ENCODE measurements around the gene AFF2.

Gene AFF2

DNA sequence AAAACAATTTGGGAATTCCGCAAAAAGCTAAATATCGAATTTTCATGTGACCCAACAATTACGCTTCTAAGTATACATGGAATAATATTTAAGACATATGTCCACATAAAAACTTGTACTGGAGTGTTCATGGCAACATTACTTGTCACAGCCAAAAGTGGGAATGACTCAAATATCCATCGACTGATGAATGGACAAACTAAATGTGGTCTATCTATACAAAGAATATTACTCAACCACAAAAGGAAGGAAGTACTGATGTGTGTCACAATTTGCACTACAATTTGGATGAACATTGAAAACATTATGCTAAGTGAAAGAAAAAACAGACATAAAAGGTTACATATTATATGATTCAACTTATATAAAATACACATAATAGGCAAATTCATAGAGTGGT is 71.9 kb downstream of the AFF2 start:
- Histone ChIP-seq H3K9me3 (replicated peaks in 1 of 2; ENCODE audit: control insufficient read depth in 2 of 2, insufficient read depth in 1 of 2, low read depth in 1 of 2, low read length in 2 of 2) (no peaks in the 10 kb centered on the region), H2BK5ac (ENCODE audit: low read length) (no peak overlapping the region), H3K23ac (ENCODE audit: low read depth, low read length, poor library complexity) (no peak overlapping the region), H3K79me1 (ENCODE audit: low read depth, low read length) (no peaks in the 10 kb centered on the region), H3K4me1 (ENCODE audit: control insufficient read depth in 2 of 2, insufficient read depth in 1 of 2, low read depth in 1 of 2, low read length in 2 of 2) (no peaks in the 10 kb centered on the region), H3K4ac (ENCODE audit: low read length) (no peak overlapping the region), H2BK12ac (ENCODE audit: low read length) (no peak overlapping the region), H3K18ac (ENCODE audit: low read length) (no peak overlapping the region), H2BK120ac (ENCODE audit: low read depth, low read length) (no peak overlapping the region), H4K8ac (ENCODE audit: low read depth, low read length) (no peak overlapping the region), H3K9ac (ENCODE audit: low read depth, low read length, poor library complexity) (no peak overlapping the region), H3K36me3 (replicated peaks in 1 of 2; ENCODE audit: control insufficient read depth in 2 of 2, insufficient read depth in 2 of 2, low read length in 2 of 2) (no peaks in the 10 kb centered on the region), H3K27ac (replicated peaks; ENCODE audit: low read length) (no peak overlapping the region), H3K14ac (ENCODE audit: low read length) (no peak overlapping the region), H2BK15ac (ENCODE audit: low read length) (no peak overlapping the region), H3K27me3 (ENCODE audit: control insufficient read depth in 3 of 3, insufficient read depth in 3 of 3, low read depth in 1 of 3, low read length in 3 of 3) (no peaks in the 10 kb centered on the region), H3K4me3 (ENCODE audit: low read length in 2 of 2) (no peak overlapping the region), H2AK5ac (ENCODE audit: low read depth, low read length) (no peak overlapping the region), H3K4me2 (ENCODE audit: insufficient read depth, low read length, poor library complexity, severe bottlenecking) (no peak overlapping the region), H2AFZ (ENCODE audit: low read length) (no peak overlapping the region), H4K91ac (ENCODE audit: low read depth, low read length, poor library complexity) (no peak overlapping the region)
- no peak for DNase-seq (ENCODE audit: low spot score)
- WGBS, 2 donors (ENCODE audit: extremely low coverage in 2 of 2, insufficient read length in 2 of 2, insufficient replicate concordance in 1 of 2): no CpG with 5 or more reads among the region's 4 CpGs

GRCh38 chrX:148573119-148573518 is 72.7 kb downstream of the AFF2 start:
- Histone ChIP-seq H3K18ac (ENCODE audit: low read length) (no peak overlapping the region), H3K14ac (ENCODE audit: low read length) (no peak overlapping the region), H3K27ac (replicated peaks; ENCODE audit: low read length) (no peak overlapping the region), H3K79me1 (ENCODE audit: low read depth, low read length) (no peaks in the 10 kb centered on the region), H3K9ac (ENCODE audit: low read depth, low read length, poor library complexity) (no peak overlapping the region), H3K27me3 (ENCODE audit: control insufficient read depth in 3 of 3, insufficient read depth in 3 of 3, low read depth in 1 of 3, low read length in 3 of 3) (no peaks in the 10 kb centered on the region), H3K36me3 (replicated peaks in 1 of 2; ENCODE audit: control insufficient read depth in 2 of 2, insufficient read depth in 2 of 2, low read length in 2 of 2) (no peaks in the 10 kb centered on the region), H4K91ac (ENCODE audit: low read depth, low read length, poor library complexity) (no peak overlapping the region), H3K4me2 (ENCODE audit: insufficient read depth, low read length, poor library complexity, severe bottlenecking) (no peak overlapping the region), H3K23ac (ENCODE audit: low read depth, low read length, poor library complexity) (no peak overlapping the region), H2BK5ac (ENCODE audit: low read length) (no peak overlapping the region), H2BK120ac (ENCODE audit: low read depth, low read length) (no peak overlapping the region), H3K4me3 (ENCODE audit: low read length in 2 of 2) (no peak overlapping the region), H3K4ac (ENCODE audit: low read length) (no peak overlapping the region), H2BK12ac (ENCODE audit: low read length) (no peak overlapping the region), H2AK5ac (ENCODE audit: low read depth, low read length) (no peak overlapping the region), H2AFZ (ENCODE audit: low read length) (no peak overlapping the region), H2BK15ac (ENCODE audit: low read length) (no peak overlapping the region), H3K9me3 (replicated peaks in 1 of 2; ENCODE audit: control insufficient read depth in 2 of 2, insufficient read depth in 1 of 2, low read depth in 1 of 2, low read length in 2 of 2) (no peaks in the 10 kb centered on the region), H4K8ac (ENCODE audit: low read depth, low read length) (no peak overlapping the region), H3K4me1 (ENCODE audit: control insufficient read depth in 2 of 2, insufficient read depth in 1 of 2, low read depth in 1 of 2, low read length in 2 of 2) (no peaks in the 10 kb centered on the region)
- DNase-seq (ENCODE audit: low spot score): no peak
- WGBS, 2 donors (ENCODE audit: extremely low coverage in 2 of 2, insufficient read length in 2 of 2, insufficient replicate concordance in 1 of 2): no CpG with 5 or more reads among the region's 4 CpGs

- H3K14ac ChIP-seq (ENCODE audit: low read length): no peak overlapping the region
- DNase-seq (ENCODE audit: low spot score): no peak
- no peak overlapping the region for H3K9ac ChIP-seq (ENCODE audit: low read depth, low read length, poor library complexity)
- no peak overlapping the region for H3K4ac ChIP-seq (ENCODE audit: low read length)
- no peak overlapping the region for H2AFZ ChIP-seq (ENCODE audit: low read length)
- H2AK5ac ChIP-seq (ENCODE audit: low read depth, low read length): no peak overlapping the region
- H2BK5ac ChIP-seq (ENCODE audit: low read length): no peak overlapping the region
- H3K27me3 ChIP-seq (ENCODE audit: control insufficient read depth in 3 of 3, insufficient read depth in 3 of 3, low read depth in 1 of 3, low read length in 3 of 3): no peaks in the 10 kb centered on the region
- H3K36me3 ChIP-seq (replicated peaks in 1 of 2; ENCODE audit: control insufficient read depth in 2 of 2, insufficient read depth in 2 of 2, low read length in 2 of 2): no peaks in the 10 kb centered on the region
- H3K27ac ChIP-seq (replicated peaks; ENCODE audit: low read length): no peak overlapping the region
- no peak overlapping the region for H2BK120ac ChIP-seq (ENCODE audit: low read depth, low read length)
- no peak overlapping the region for H3K4me3 ChIP-seq (ENCODE audit: low read length in 2 of 2)
- no peak overlapping the region for H3K4me2 ChIP-seq (ENCODE audit: insufficient read depth, low read length, poor library complexity, severe bottlenecking)
- WGBS, 2 donors (ENCODE audit: extremely low coverage in 2 of 2, insufficient read length in 2 of 2, insufficient replicate concordance in 1 of 2): no CpG with 5 or more reads among the region's 3 CpGs
- no peak overlapping the region for H4K8ac ChIP-seq (ENCODE audit: low read depth, low read length)
- no peak overlapping the region for H4K91ac ChIP-seq (ENCODE audit: low read depth, low read length, poor library complexity)
- no peak overlapping the region for H2BK12ac ChIP-seq (ENCODE audit: low read length)
- no peaks in the 10 kb centered on the region for H3K4me1 ChIP-seq (ENCODE audit: control insufficient read depth in 2 of 2, insufficient read depth in 1 of 2, low read depth in 1 of 2, low read length in 2 of 2)
- no peaks in the 10 kb centered on the region for H3K79me1 ChIP-seq (ENCODE audit: low read depth, low read length)
- H3K23ac ChIP-seq (ENCODE audit: low read depth, low read length, poor library complexity): no peak overlapping the region
- H3K9me3 ChIP-seq (replicated peaks in 1 of 2; ENCODE audit: control insufficient read depth in 2 of 2, insufficient read depth in 1 of 2, low read depth in 1 of 2, low read length in 2 of 2): no peaks in the 10 kb centered on the region
- no peak overlapping the region for H3K18ac ChIP-seq (ENCODE audit: low read length)
- no peak overlapping the region for H2BK15ac ChIP-seq (ENCODE audit: low read length)
These were observed 74.0 kb downstream of the AFF2 start for GRCh38 chrX:148574237-148574973.

- Histone ChIP-seq H2BK12ac (ENCODE audit: low read length) (no peak overlapping the region), H3K79me1 (ENCODE audit: low read depth, low read length) (no peaks in the 10 kb centered on the region), H2AFZ (ENCODE audit: low read length) (no peak overlapping the region), H3K14ac (ENCODE audit: low read length) (no peak overlapping the region), H2BK15ac (ENCODE audit: low read length) (no peak overlapping the region), H3K18ac (ENCODE audit: low read length) (no peak overlapping the region), H3K4ac (ENCODE audit: low read length) (no peak overlapping the region), H2AK5ac (ENCODE audit: low read depth, low read length) (no peak overlapping the region), H3K4me1 (ENCODE audit: control insufficient read depth in 2 of 2, insufficient read depth in 1 of 2, low read depth in 1 of 2, low read length in 2 of 2) (no peaks in the 10 kb centered on the region), H3K27ac (replicated peaks; ENCODE audit: low read length) (no peak overlapping the region), H3K9ac (ENCODE audit: low read depth, low read length, poor library complexity) (no peak overlapping the region), H3K36me3 (replicated peaks in 1 of 2; ENCODE audit: control insufficient read depth in 2 of 2, insufficient read depth in 2 of 2, low read length in 2 of 2) (no peaks in the 10 kb centered on the region), H3K9me3 (replicated peaks in 1 of 2; ENCODE audit: control insufficient read depth in 2 of 2, insufficient read depth in 1 of 2, low read depth in 1 of 2, low read length in 2 of 2) (no peaks in the 10 kb centered on the region), H3K4me3 (ENCODE audit: low read length in 2 of 2) (no peak overlapping the region), H3K4me2 (ENCODE audit: insufficient read depth, low read length, poor library complexity, severe bottlenecking) (no peak overlapping the region), H2BK5ac (ENCODE audit: low read length) (no peak overlapping the region), H3K27me3 (ENCODE audit: control insufficient read depth in 3 of 3, insufficient read depth in 3 of 3, low read depth in 1 of 3, low read length in 3 of 3) (no peaks in the 10 kb centered on the region), H4K91ac (ENCODE audit: low read depth, low read length, poor library complexity) (no peak overlapping the region), H4K8ac (ENCODE audit: low read depth, low read length) (no peak overlapping the region), H3K23ac (ENCODE audit: low read depth, low read length, poor library complexity) (no peak overlapping the region), H2BK120ac (ENCODE audit: low read depth, low read length) (no peak overlapping the region)
- DNase-seq (ENCODE audit: low spot score): no peak
- WGBS, 2 donors (ENCODE audit: extremely low coverage in 2 of 2, insufficient read length in 2 of 2, insufficient replicate concordance in 1 of 2): no CpG with 5 or more reads among the region's 6 CpGs
These were observed 76.0 kb downstream of the AFF2 start for GRCh38 chrX:148576396-148576795.

All from neuronal stem cell (in vitro differentiated cells).